CD14-positive monocyte (primary cell): ENCODE data around the gene PLIN3. TPM values are rescaled to one million over a fixed set of nuclear protein-coding genes. Genes with fewer than 3 reads are reported as not detected.

Source experiments
- DNase-seq, 3 donors: peaks; one replicate each; pipeline ENCODE4 v3.0.0-alpha.2; 2011 to 2022
- H2AFZ ChIP-seq: 2 replicates; pipeline ENCODE4 v1.6.0; 2012; ENCODE audit warnings: mild to moderate bottlenecking, low read depth, low read length, inconsistent platforms; ENCODE audit not compliant: insufficient read depth, poor library complexity, severe bottlenecking
- H3K27ac ChIP-seq, 2 donors: 1 replicate in 1 of 2; 2 replicates in 1 of 2; pipeline ENCODE4 v1.5.1; 2012 to 2013; ENCODE audit warnings: low read length in 2 of 2, control low read depth in 1 of 2, inconsistent platforms in 1 of 2, low read depth in 1 of 2, mild to moderate bottlenecking in 1 of 2
- H3K27me3 ChIP-seq, 2 donors: one replicate each; pipeline versions ENCODE4 v1.6.0 to v1.6.1; 2011 to 2013; ENCODE audit warnings: low read length in 2 of 2; ENCODE audit not compliant: control insufficient read depth in 2 of 2, insufficient read depth in 2 of 2
- H3K36me3 ChIP-seq, 2 donors: replicated peaks in 1 of 2; 1 replicate in 1 of 2; 2 replicates in 1 of 2; pipeline versions ENCODE4 v1.5.1 to v1.6.1; 2012 to 2013; ENCODE audit warnings: low read length in 2 of 2, control low read depth in 1 of 2, inconsistent platforms in 1 of 2, mild to moderate bottlenecking in 1 of 2; ENCODE audit not compliant: insufficient read depth in 2 of 2, control insufficient read depth in 1 of 2
- H3K4me1 ChIP-seq, 2 donors: 1 replicate in 1 of 2; 2 replicates in 1 of 2; pipeline versions ENCODE4 v1.5.1 to v1.6.1; 2012 to 2013; ENCODE audit warnings: low read length in 2 of 2, control low read depth in 1 of 2, inconsistent platforms in 1 of 2, mild to moderate bottlenecking in 1 of 2, moderate library complexity in 1 of 2; ENCODE audit not compliant: insufficient read depth in 2 of 2, control insufficient read depth in 1 of 2
- H3K4me2 ChIP-seq: replicated peaks from 2 replicates; pipeline ENCODE3; 2012; ENCODE audit warnings: low read length, moderate library complexity, mild to moderate bottlenecking; ENCODE audit not compliant: poor library complexity, severe bottlenecking; ENCODE audit errors: extremely low read depth
- H3K4me3 ChIP-seq, 3 experiments: fragments of 200-600 bp in 1 of 3; sonication (generic) in 1 of 3; replicated peaks in 1 of 3; 1 replicate in 2 of 3; 2 replicates in 1 of 3; pipeline ENCODE4 v1.5.1; 2011 to 2013; ENCODE audit warnings: low read length in 3 of 3, mild to moderate bottlenecking in 3 of 3, control low read depth in 2 of 3, low read depth in 2 of 3, inconsistent platforms in 1 of 3, moderate library complexity in 1 of 3
- H3K79me2 ChIP-seq: 2 replicates; pipeline ENCODE4 v1.6.0; 2012; ENCODE audit warnings: mild to moderate bottlenecking, control low read depth, inconsistent platforms, low read length, moderate library complexity; ENCODE audit not compliant: insufficient read depth
- H3K9ac ChIP-seq: 2 replicates; pipeline ENCODE4 v1.6.0; 2017; ENCODE audit warnings: low read length, mild to moderate bottlenecking; ENCODE audit not compliant: insufficient read depth, poor library complexity, severe bottlenecking
- H3K9me3 ChIP-seq, 2 donors: replicated peaks in 1 of 2; 1 replicate in 1 of 2; 2 replicates in 1 of 2; pipeline versions ENCODE4 v1.5.1 to v1.6.1; 2012 to 2013; ENCODE audit warnings: low read length in 2 of 2, control low read depth in 1 of 2; ENCODE audit not compliant: control insufficient read depth in 1 of 2, insufficient read depth in 1 of 2
- H4K20me1 ChIP-seq: 2 replicates; pipeline ENCODE4 v1.6.0; 2012; ENCODE audit warnings: mild to moderate bottlenecking, low read length, control low read depth, moderate library complexity; ENCODE audit not compliant: insufficient read depth
- H3K27ac Mint-ChIP-seq, 7 donors: one replicate each; pipeline ENCODE4 v1.8.0; 2020; ENCODE audit warnings: mild to moderate bottlenecking in 7 of 7, mixed read lengths in 7 of 7, moderate library complexity in 6 of 7, inconsistent platforms in 2 of 7
- H3K27me3 Mint-ChIP-seq, 3 donors: one replicate each; pipeline ENCODE4 v1.8.0; 2021 to 2022; ENCODE audit warnings: low read depth in 3 of 3, mild to moderate bottlenecking in 3 of 3, mixed read lengths in 3 of 3, moderate library complexity in 3 of 3, inconsistent platforms in 1 of 3
- H3K36me3 Mint-ChIP-seq, 2 donors: one replicate each; pipeline ENCODE4 v1.8.0; 2020; ENCODE audit warnings: mixed read lengths in 2 of 2, inconsistent platforms in 1 of 2, mild to moderate bottlenecking in 1 of 2
- H3K4me1 Mint-ChIP-seq: one replicate; pipeline ENCODE4 v1.8.0; 2020; ENCODE audit warnings: mild to moderate bottlenecking, mixed read lengths
- H3K4me3 Mint-ChIP-seq, 2 donors: one replicate each; pipeline ENCODE4 v1.8.0; 2020; ENCODE audit warnings: mild to moderate bottlenecking in 2 of 2, mixed read lengths in 2 of 2, moderate library complexity in 1 of 2
- H3K9me3 Mint-ChIP-seq, 7 donors: one replicate each; pipeline ENCODE4 v1.8.0; 2020 to 2022; ENCODE audit warnings: mixed read lengths in 7 of 7, mild to moderate bottlenecking in 6 of 7, moderate library complexity in 6 of 7, inconsistent platforms in 2 of 7
- WGBS: methylation state at CpG from one replicate; pipeline ENCODE4 v1.1.5; 2013; ENCODE audit warnings: missing lambda C conversion rate; ENCODE audit not compliant: insufficient coverage; 5-methylcytosine and 5-hydroxymethylcytosine counted together
- intact Hi-C, 2 donors: fragments of 100-400 bp; cut with micrococcal nuclease; formaldehyde crosslinking; loops; one replicate each; pipeline versions ENCODE4 v1.15.0 to v1.15.1; 2023
- polyA plus RNA-seq, 3 donors: library from polyadenylated mRNA; depleted of rRNA in 1 of 3; unstranded in 2 of 3; stranded (reverse) in 1 of 3; fragments of 300-500 nt in 2 of 3; fragments of >200 nt in 1 of 3; fragmentation: Illumina TruSeq in 2 of 3; gene quantifications; 1 replicate in 2 of 3; 2 replicates in 1 of 3; pipeline ENCODE4 v1.2.3, GENCODE V29; 2012 to 2021
- TF ChIP-seq, protein P1 (sequence below): fragments of 200-600 bp; IDR thresholded peaks from one replicate; pipeline ENCODE4 v1.8.0; 2022; ENCODE audit warnings: antibody characterized with exemption, mild to moderate bottlenecking

Gene PLIN3
- polyA plus RNA-seq, 3 donors = 78.8 to 151 (median 138) TPM

DNA sequence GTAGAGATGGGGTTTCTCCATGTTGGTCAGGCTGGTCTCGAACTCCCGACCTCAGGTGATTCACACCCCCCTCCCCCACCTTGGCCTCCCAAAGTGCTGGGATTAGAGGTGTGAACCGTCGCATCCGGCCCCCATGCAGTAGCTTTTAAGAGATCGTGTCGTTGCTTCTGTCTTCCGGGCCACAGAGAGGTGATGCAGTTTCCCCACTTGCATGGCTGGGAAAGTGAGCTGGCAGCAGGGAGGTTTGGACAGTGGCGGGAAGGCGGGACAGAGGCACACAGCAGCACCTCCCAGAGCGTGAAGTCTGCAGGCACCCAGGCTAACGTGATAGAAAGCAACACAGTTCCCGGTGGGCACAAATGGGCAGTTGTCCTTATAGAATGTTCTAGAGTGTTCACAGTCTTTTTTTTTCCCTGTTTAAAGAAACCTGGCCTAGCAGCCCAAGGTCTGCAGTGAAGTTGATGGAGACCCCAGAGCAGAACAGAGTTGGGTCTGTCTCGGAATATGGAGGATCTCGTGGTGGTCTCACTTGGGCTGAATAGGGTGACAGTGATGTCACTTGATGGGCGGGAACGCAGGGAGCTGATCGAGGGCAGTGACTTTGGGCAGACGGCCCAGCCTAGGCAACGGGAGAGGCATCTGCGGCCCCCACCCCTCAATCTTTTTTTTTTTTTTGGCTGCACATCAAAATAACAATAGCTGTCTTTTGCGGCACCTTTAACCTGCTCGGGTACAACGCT lies 46.7 kb upstream of the PLIN3 start:
- H3K27me3 ChIP-seq = no peaks in the 10 kb centered on the region
- H3K9ac ChIP-seq = peak overlapping the region; percentile 82
- Mint-ChIP-seq H3K4me3 (peak overlapping the region; percentile 93 to 100), H3K4me1 (peaks cover 61% of the 10 kb centered on the region), H3K27me3 (peaks cover 0 to 6% (median 0%) of the 10 kb centered on the region in 3 donors), H3K36me3 (peaks cover 4 to 19% of the 10 kb centered on the region in 2 donors), H3K27ac (peak overlapping the region; percentile 75 to 99 (median 89)), H3K9me3 (peaks cover 0 to 2% (median 0%) of the 10 kb centered on the region in 7 donors)
- TF ChIP-seq, protein P1, sequence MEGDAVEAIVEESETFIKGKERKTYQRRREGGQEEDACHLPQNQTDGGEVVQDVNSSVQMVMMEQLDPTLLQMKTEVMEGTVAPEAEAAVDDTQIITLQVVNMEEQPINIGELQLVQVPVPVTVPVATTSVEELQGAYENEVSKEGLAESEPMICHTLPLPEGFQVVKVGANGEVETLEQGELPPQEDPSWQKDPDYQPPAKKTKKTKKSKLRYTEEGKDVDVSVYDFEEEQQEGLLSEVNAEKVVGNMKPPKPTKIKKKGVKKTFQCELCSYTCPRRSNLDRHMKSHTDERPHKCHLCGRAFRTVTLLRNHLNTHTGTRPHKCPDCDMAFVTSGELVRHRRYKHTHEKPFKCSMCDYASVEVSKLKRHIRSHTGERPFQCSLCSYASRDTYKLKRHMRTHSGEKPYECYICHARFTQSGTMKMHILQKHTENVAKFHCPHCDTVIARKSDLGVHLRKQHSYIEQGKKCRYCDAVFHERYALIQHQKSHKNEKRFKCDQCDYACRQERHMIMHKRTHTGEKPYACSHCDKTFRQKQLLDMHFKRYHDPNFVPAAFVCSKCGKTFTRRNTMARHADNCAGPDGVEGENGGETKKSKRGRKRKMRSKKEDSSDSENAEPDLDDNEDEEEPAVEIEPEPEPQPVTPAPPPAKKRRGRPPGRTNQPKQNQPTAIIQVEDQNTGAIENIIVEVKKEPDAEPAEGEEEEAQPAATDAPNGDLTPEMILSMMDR = no peak
- peak overlapping the region in 1 of 2 donors; percentile 91 for H3K27ac ChIP-seq
- H3K36me3 ChIP-seq = no peaks in the 10 kb centered on the region
- H3K4me1 ChIP-seq = peaks cover 62 to 73% of the 10 kb centered on the region in 2 donors
- peak overlapping the region in 1 of 3 experiments; percentile 87 for H3K4me3 ChIP-seq
- DNase-seq = no peak
- peak overlapping the region; percentile 79 for H3K4me2 ChIP-seq
- intact Hi-C loops = loop anchor here (5.0 to 10.0 kb wide), 4 partner anchors 42 to 179 kb away; no protein-coding TSS in a partner anchor
- peaks cover 99% of the 10 kb centered on the region for H3K79me2 ChIP-seq
- H4K20me1 ChIP-seq = peaks cover 31% of the 10 kb centered on the region
- 90% methylated on average over 9 of the region's 24 CpGs for WGBS
- H3K9me3 ChIP-seq = no peaks in the 10 kb centered on the region
- H2AFZ ChIP-seq = no peak overlapping the region

DNA sequence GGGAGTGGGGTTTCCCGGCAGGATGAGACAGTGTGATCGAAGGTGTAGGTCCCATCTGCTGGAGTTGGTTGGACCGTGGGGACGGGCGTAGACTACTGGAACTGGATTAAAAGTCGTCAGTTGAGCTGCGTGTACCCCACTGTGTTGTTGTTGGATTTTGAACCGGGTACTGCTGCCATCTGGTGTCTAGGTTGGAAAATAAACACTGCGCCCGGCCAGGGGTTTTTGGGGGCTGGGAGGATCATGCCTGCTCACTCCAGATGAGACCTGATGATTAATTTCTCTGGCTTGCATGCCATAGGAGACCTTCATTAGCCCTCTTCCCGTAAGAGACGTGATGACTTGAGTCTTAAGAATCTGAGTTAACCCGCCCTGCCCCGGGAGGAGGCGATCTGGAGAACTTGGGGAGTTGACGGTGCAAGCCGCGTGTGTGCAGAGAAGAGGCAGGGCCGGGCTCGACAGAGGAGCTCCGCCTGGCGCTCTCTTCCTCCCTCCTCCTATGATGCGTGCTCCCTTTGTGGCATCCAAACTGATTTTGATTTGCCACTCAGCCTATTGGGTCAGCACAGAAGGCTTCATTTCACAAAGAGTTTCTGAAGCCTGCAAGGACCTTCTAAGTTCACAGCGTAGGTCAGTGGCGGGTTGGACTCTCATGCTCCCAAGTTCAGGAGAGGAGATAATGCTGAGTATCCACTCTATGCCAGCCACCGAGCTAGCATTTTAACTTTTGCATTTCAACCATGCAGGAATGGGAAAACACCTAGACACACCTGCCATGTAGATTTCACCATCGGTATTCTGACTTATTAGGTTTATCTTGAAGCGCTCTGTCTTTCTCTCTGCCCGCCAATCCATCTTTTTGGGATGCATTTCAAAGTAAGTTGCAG lies 44.6 kb upstream of the PLIN3 start:
- peaks cover 49% of the 10 kb centered on the region for H4K20me1 ChIP-seq
- no peaks in the 10 kb centered on the region for H3K27me3 ChIP-seq
- Mint-ChIP-seq H3K4me1 (peaks cover 68% of the 10 kb centered on the region), H3K27me3 (peaks cover 0 to 6% (median 0%) of the 10 kb centered on the region in 3 donors), H3K4me3 (peak overlapping the region; percentile 90 to 91), H3K27ac (peak overlapping the region in 6 of 7 donors; percentile 13 to 87 (median 80)), H3K36me3 (peaks cover 4 to 15% of the 10 kb centered on the region in 2 donors), H3K9me3 (peaks cover 0 to 2% (median 0%) of the 10 kb centered on the region in 7 donors)
- WGBS = 20% methylated on average over 13 of the region's 29 CpGs
- H3K4me3 ChIP-seq = peak overlapping the region; percentile 46 to 79 (median 61)
- peak overlapping the region; percentile 63 for H2AFZ ChIP-seq
- no peaks in the 10 kb centered on the region for H3K9me3 ChIP-seq
- peaks cover 64 to 77% of the 10 kb centered on the region in 2 donors for H3K4me1 ChIP-seq
- peak overlapping the region; percentile 43 to 91 for H3K27ac ChIP-seq
- intact Hi-C loops = loop anchor here (2.0 to 10.0 kb wide), 6 partner anchors 40 to 187 kb away; no protein-coding TSS in a partner anchor
- H3K9ac ChIP-seq = peak overlapping the region; percentile 54
- peak; percentile 44 to 79 (median 64) for DNase-seq
- no peaks in the 10 kb centered on the region for H3K36me3 ChIP-seq
- peaks cover 87% of the 10 kb centered on the region for H3K79me2 ChIP-seq
- peak overlapping the region; percentile 89 for H3K4me2 ChIP-seq
- TF ChIP-seq, protein P1 = peak; percentile 75
